GM23338 (cell line): ENCODE measurements around the gene PRUNE2. TPM values are rescaled to one million over a fixed set of nuclear protein-coding genes. Genes with fewer than 3 reads are reported as not detected.

Experiments used
- ATAC-seq: fragments of 200-7000 bp; cut with Tn5 transposase; 3 replicates; pipeline ENCODE4 v1.9.1; 2020
- DNase-seq: peaks from one replicate; pipeline ENCODE4 v3.0.0-alpha.2; 2015; ENCODE audit warnings: low spot score
- H2AFZ ChIP-seq: fragments of 200-600 bp; sonication (generic); 2 replicates; pipeline ENCODE4 v1.8.0; 2016; ENCODE audit warnings: antibody characterized with exemption, mild to moderate bottlenecking, moderate library complexity
- H3F3A ChIP-seq: fragments of 200-600 bp; sonication (generic); replicated peaks from 2 replicates; pipeline ENCODE4 v1.8.0; 2017; ENCODE audit warnings: antibody characterized with exemption, mixed run types, low read depth
- H3K27ac ChIP-seq: fragments of 200-600 bp; sonication (generic); 2 replicates; pipeline ENCODE4 v1.6.1; 2016; ENCODE audit warnings: low read depth
- H3K27me3 ChIP-seq: fragments of 200-600 bp; sonication (generic); 2 replicates; pipeline ENCODE4 v1.8.0; 2016; ENCODE audit warnings: mild to moderate bottlenecking, mixed run types, moderate library complexity; ENCODE audit not compliant: insufficient read depth
- H3K36me3 ChIP-seq: fragments of 200-600 bp; sonication (generic); 2 replicates; pipeline ENCODE4 v1.8.0; 2016; ENCODE audit warnings: mild to moderate bottlenecking; ENCODE audit not compliant: insufficient read depth
- H3K4me1 ChIP-seq: fragments of 200-600 bp; sonication (generic); 2 replicates; pipeline ENCODE4 v1.8.0; 2016; ENCODE audit warnings: mild to moderate bottlenecking, moderate library complexity; ENCODE audit not compliant: insufficient read depth
- H3K4me2 ChIP-seq: fragments of 200-600 bp; sonication (generic); 2 replicates; pipeline ENCODE4 v1.7.1; 2017; ENCODE audit warnings: mixed run types
- H3K4me3 ChIP-seq: fragments of 200-600 bp; sonication (generic); 2 replicates; pipeline ENCODE4 v1.6.1; 2016; ENCODE audit warnings: mixed run types
- H3K79me2 ChIP-seq: fragments of 200-600 bp; sonication (generic); replicated peaks from 2 replicates; pipeline ENCODE4 v1.8.0; 2017; ENCODE audit warnings: mild to moderate bottlenecking; ENCODE audit not compliant: insufficient read depth
- H3K9me2 ChIP-seq: fragments of 200-600 bp; sonication (generic); 2 replicates; pipeline ENCODE4 v1.8.0; 2017; ENCODE audit not compliant: insufficient read depth
- H4K20me1 ChIP-seq: fragments of 200-600 bp; sonication (generic); replicated peaks from 2 replicates; pipeline ENCODE4 v1.8.0; 2017; ENCODE audit warnings: mild to moderate bottlenecking; ENCODE audit not compliant: insufficient read depth
- H3K27ac Mint-ChIP-seq: 2 replicates; pipeline ENCODE4 v1.8.0; 2020; ENCODE audit warnings: inconsistent platforms, mild to moderate bottlenecking, moderate library complexity, mixed read lengths
- H3K27me3 Mint-ChIP-seq: 3 replicates; pipeline ENCODE4 v1.8.0; 2022; ENCODE audit warnings: low read depth, mild to moderate bottlenecking, moderate library complexity, mixed read lengths, inconsistent platforms; ENCODE audit not compliant: insufficient read depth, poor library complexity
- H3K36me3 Mint-ChIP-seq: 3 replicates; pipeline ENCODE4 v1.8.0; 2021; ENCODE audit warnings: low read depth, mild to moderate bottlenecking, inconsistent platforms, moderate library complexity, mixed read lengths
- H3K4me1 Mint-ChIP-seq: 3 replicates; pipeline ENCODE4 v1.8.0; 2020; ENCODE audit warnings: mild to moderate bottlenecking, inconsistent platforms, mixed read lengths
- H3K4me3 Mint-ChIP-seq: 3 replicates; pipeline ENCODE4 v1.8.0; 2021; ENCODE audit warnings: moderate library complexity, mild to moderate bottlenecking, inconsistent platforms, mixed read lengths
- H3K9me3 Mint-ChIP-seq: 3 replicates; pipeline ENCODE4 v1.8.0; 2020; ENCODE audit warnings: moderate library complexity, mild to moderate bottlenecking, inconsistent platforms, mixed read lengths
- CREB1 ChIP-seq: fragments of 250-450 bp; sonication (Bioruptor Pico); IDR thresholded peaks from 2 replicates; pipeline ENCODE4 v1.5.0; 2020; ENCODE audit warnings: low read depth, mild to moderate bottlenecking, moderate library complexity
- ETS1 ChIP-seq: IDR thresholded peaks from 2 replicates; pipeline ENCODE4 v1.6.1; 2016; ENCODE audit warnings: antibody characterized with exemption
- EZH2 ChIP-seq: fragments of 200-600 bp; sonication (generic); IDR thresholded peaks from one replicate; pipeline ENCODE4 v1.8.0; 2017; ENCODE audit warnings: antibody characterized with exemption, mild to moderate bottlenecking, low read depth; ENCODE audit not compliant: unreplicated experiment
- EZH2phosphoT487 ChIP-seq: fragments of 200-600 bp; sonication (generic); IDR thresholded peaks from one replicate; pipeline ENCODE4 v1.8.1; 2018; ENCODE audit warnings: antibody characterized with exemption; ENCODE audit not compliant: unreplicated experiment
- JUNB ChIP-seq: IDR thresholded peaks from one replicate; pipeline ENCODE4 v1.6.1; 2016; ENCODE audit warnings: antibody characterized with exemption; ENCODE audit not compliant: unreplicated experiment
- NANOG ChIP-seq: IDR thresholded peaks from 2 replicates; pipeline ENCODE4 v1.6.1; 2016; ENCODE audit warnings: antibody characterized with exemption, borderline replicate concordance
- POLR2AphosphoS5 ChIP-seq: IDR thresholded peaks from 2 replicates; pipeline ENCODE4 v1.6.1; 2016; ENCODE audit warnings: antibody characterized with exemption, low read depth
- REST ChIP-seq: IDR thresholded peaks from one replicate; pipeline ENCODE4 v1.6.1; 2018; ENCODE audit warnings: antibody characterized with exemption; ENCODE audit not compliant: unreplicated experiment
- STAT1 ChIP-seq: IDR thresholded peaks from one replicate; pipeline ENCODE4 v1.6.1; 2016; ENCODE audit warnings: antibody characterized with exemption; ENCODE audit not compliant: unreplicated experiment
- ZNF114 ChIP-seq: fragments of 250-450 bp; sonication (Bioruptor Pico); IDR thresholded peaks from 2 replicates; pipeline ENCODE4 v1.5.0; 2020; ENCODE audit warnings: mild to moderate bottlenecking, moderate library complexity
- ZNF331 ChIP-seq: fragments of 250-450 bp; sonication (Bioruptor Pico); IDR thresholded peaks from 2 replicates; pipeline ENCODE4 v1.5.0; 2020; ENCODE audit warnings: low read depth, mild to moderate bottlenecking, moderate library complexity
- ZNF462 ChIP-seq: fragments of 250-450 bp; sonication (Bioruptor Pico); IDR thresholded peaks from 2 replicates; pipeline ENCODE4 v1.5.0; 2020; ENCODE audit warnings: mild to moderate bottlenecking, moderate library complexity
- polyA plus RNA-seq: library from polyadenylated mRNA; unstranded; fragments of >200 nt; fragmentation: Nextera tagmentation; extraction: Ambion mirVana; gene quantifications from 2 replicates; pipeline ENCODE4 v1.2.1, GENCODE V29; 2016
- total RNA-seq: library from RNA; depleted of rRNA; stranded (reverse); fragments of >200 nt; shearing (Covaris generic); gene quantifications from 2 replicates; pipeline ENCODE4 v1.2.3, GENCODE V29; 2014
- TF ChIP-seq, protein P1 (sequence below), 2 experiments: fragments of 200-600 bp in 1 of 2; sonication (generic) in 1 of 2; conservative IDR thresholded peaks; 2 replicates each; pipeline versions ENCODE4 v1.5.1 to v1.6.1; 2016 to 2017; ENCODE audit warnings: antibody characterized with exemption in 2 of 2, low read depth in 2 of 2, mild to moderate bottlenecking in 2 of 2, moderate library complexity in 1 of 2

PRUNE2 gene
- total and polyA plus RNA-seq, 2 experiments from 2014 or later, result 10.6 to 26.5 TPM

- H3K36me3 Mint-ChIP-seq, result no peaks in the 10 kb centered on the region
- H3K9me3 Mint-ChIP-seq, result no peaks in the 10 kb centered on the region
These were observed 25.7 kb downstream of the PRUNE2 start for GRCh38 chr9:76880210-76880609.

More at GRCh38 chr9:76880210-76880609, 25.7 kb downstream of the PRUNE2 start:
- no peaks in the 10 kb centered on the region for H3K27me3 ChIP-seq
- H3K4me2 ChIP-seq, result no peak overlapping the region
- H3F3A ChIP-seq, result no peaks in the 10 kb centered on the region
- Mint-ChIP-seq H3K27me3 (peaks cover 2% of the 10 kb centered on the region), H3K4me3 (no peak overlapping the region), H3K27ac (no peak overlapping the region), H3K4me1 (peaks cover 13% of the 10 kb centered on the region)
- H3K36me3 ChIP-seq, result no peaks in the 10 kb centered on the region; the same call in 1 of the 2 replicates
- DNase-seq (no peak), ATAC-seq (no peak)
- no peaks in the 10 kb centered on the region for H4K20me1 ChIP-seq
- 0 out of 2 replicates have a peak, but pooled peaks cover 8% of the 10 kb centered on the region for H3K79me2 ChIP-seq
- no peak overlapping the region for H3K4me3 ChIP-seq
- H3K9me2 ChIP-seq, result 0 out of 2 replicates have a peak, but pooled peaks cover 5% of the 10 kb centered on the region
- TF ChIP-seq POLR2AphosphoS5 (no peak), CREB1 (CRISPR knock-in tag) (no peak), ZNF462 (CRISPR knock-in tag) (no peak), ZNF114 (CRISPR knock-in tag) (no peak), EZH2 (no peak), STAT1 (no peak), ZNF331 (CRISPR knock-in tag) (no peak), NANOG (no peak), ETS1 (no peak), REST (no peak), JUNB (no peak), EZH2phosphoT487 (no peak)
- TF ChIP-seq, protein P1, sequence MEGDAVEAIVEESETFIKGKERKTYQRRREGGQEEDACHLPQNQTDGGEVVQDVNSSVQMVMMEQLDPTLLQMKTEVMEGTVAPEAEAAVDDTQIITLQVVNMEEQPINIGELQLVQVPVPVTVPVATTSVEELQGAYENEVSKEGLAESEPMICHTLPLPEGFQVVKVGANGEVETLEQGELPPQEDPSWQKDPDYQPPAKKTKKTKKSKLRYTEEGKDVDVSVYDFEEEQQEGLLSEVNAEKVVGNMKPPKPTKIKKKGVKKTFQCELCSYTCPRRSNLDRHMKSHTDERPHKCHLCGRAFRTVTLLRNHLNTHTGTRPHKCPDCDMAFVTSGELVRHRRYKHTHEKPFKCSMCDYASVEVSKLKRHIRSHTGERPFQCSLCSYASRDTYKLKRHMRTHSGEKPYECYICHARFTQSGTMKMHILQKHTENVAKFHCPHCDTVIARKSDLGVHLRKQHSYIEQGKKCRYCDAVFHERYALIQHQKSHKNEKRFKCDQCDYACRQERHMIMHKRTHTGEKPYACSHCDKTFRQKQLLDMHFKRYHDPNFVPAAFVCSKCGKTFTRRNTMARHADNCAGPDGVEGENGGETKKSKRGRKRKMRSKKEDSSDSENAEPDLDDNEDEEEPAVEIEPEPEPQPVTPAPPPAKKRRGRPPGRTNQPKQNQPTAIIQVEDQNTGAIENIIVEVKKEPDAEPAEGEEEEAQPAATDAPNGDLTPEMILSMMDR (conservative IDR thresholded peaks at IDR 0.05; ENCODE audit: low read depth in 2 of 2), result no peak
- H3K4me1 ChIP-seq, result peaks cover 20% of the 10 kb centered on the region
- no peak overlapping the region for H2AFZ ChIP-seq
- no peak overlapping the region for H3K27ac ChIP-seq
